Heart left ventricle (tissue), 16 donors: Measurements from ENCODE around the gene NSD2. TPM values are rescaled to one million over a fixed set of nuclear protein-coding genes. Genes with fewer than 3 reads are reported as not detected.

Experiments used
- ATAC-seq, 4 donors: fragments of 200-7000 bp; cut with Tn5 transposase; one replicate each; pipeline ENCODE4 v1.9.1; 2020 to 2022; ENCODE audit warnings: moderate library complexity in 4 of 4, mild to moderate bottlenecking in 3 of 4, moderate number of reproducible peaks in 1 of 4
- DNase-seq, 5 donors: peaks; one replicate each; pipeline ENCODE4 v3.0.0-alpha.2; 2020
- H3K27ac ChIP-seq, 12 donors: fragments of 200-600 bp; sonication (generic) in 4 of 12; one replicate each; pipeline versions ENCODE4 v1.5.0 to v1.8.0; 2016 to 2022; ENCODE audit warnings: mild to moderate bottlenecking in 2 of 12
- H3K27me3 ChIP-seq, 9 donors: fragments of 200-600 bp; sonication (generic) in 2 of 9; one replicate each; pipeline versions ENCODE4 v1.5.1 to v1.8.0; 2016 to 2022; ENCODE audit warnings: mild to moderate bottlenecking in 3 of 9
- H3K36me3 ChIP-seq, 9 donors: fragments of 200-600 bp; sonication (generic) in 2 of 9; one replicate each; pipeline versions ENCODE4 v1.5.0 to v1.8.0; 2018 to 2022; ENCODE audit warnings: mild to moderate bottlenecking in 2 of 9
- H3K4me1 ChIP-seq, 12 donors: fragments of 200-600 bp; sonication (generic) in 4 of 12; one replicate each; pipeline versions ENCODE4 v1.5.0 to v1.8.0; 2016 to 2022; ENCODE audit warnings: mild to moderate bottlenecking in 3 of 12
- H3K4me3 ChIP-seq, 12 donors: fragments of 200-600 bp; sonication (generic) in 4 of 12; one replicate each; pipeline versions ENCODE4 v1.5.0 to v1.8.0; 2017 to 2022; ENCODE audit warnings: mild to moderate bottlenecking in 9 of 12, moderate library complexity in 4 of 12
- H3K9me3 ChIP-seq, 12 donors: fragments of 200-600 bp; sonication (generic) in 4 of 12; one replicate each; pipeline versions ENCODE4 v1.5.0 to v1.8.0; 2016 to 2022; ENCODE audit warnings: mild to moderate bottlenecking in 1 of 12
- POLR2A ChIP-seq, 2 donors: fragments of 450-650 bp; IDR thresholded peaks; one replicate each; pipeline ENCODE4 v1.6.1; 2017; ENCODE audit warnings: antibody characterized with exemption in 2 of 2, mild to moderate bottlenecking in 2 of 2, moderate library complexity in 2 of 2
- WGBS, 4 donors: extraction: QIAGEN DNeasy Blood & Tissue Kit in 2 of 4; methylation state at CpG; one replicate each; pipeline versions ENCODE4 v1.1.5 to v1.1.7; 2013 to 2018; 5-methylcytosine and 5-hydroxymethylcytosine counted together
- intact Hi-C, 10 donors: fragments of 100-400 bp; cut with DNase I; formaldehyde crosslinking; loops; one replicate each; pipeline versions ENCODE4 v1.11.1 to v1.14.2; 2022
- polyA plus RNA-seq, 2 donors: library from polyadenylated mRNA; stranded (reverse); fragments of 200-250 nt; gene quantifications; one replicate each; pipeline ENCODE4 v1.2.3, GENCODE V29; 2013
- total RNA-seq, 9 donors: library from RNA; depleted of rRNA in 2 of 9; stranded (reverse); fragments of >200 nt in 2 of 9; fragmentation: NEBNext Ultra II Directional in 3 of 9; extraction: Animal tissue kit (Norgen Biotek cat#: 25700) in 3 of 9; gene quantifications; one replicate each; pipeline versions ENCODE4 v1.1.0 to v1.2.4, GENCODE V29; 2016 to 2023
- TF ChIP-seq, protein P1 (sequence below), 12 donors: fragments of 200-600 bp; sonication (generic) in 4 of 12; IDR thresholded peaks; one replicate each; pipeline versions ENCODE4 v1.5.0 to v1.8.0; 2018 to 2022; ENCODE audit warnings: antibody characterized with exemption in 12 of 12, mild to moderate bottlenecking in 5 of 12
- donor health status: ischemic (EF 13 %, LVEDD 7.1; RV severe dilation, severe dysfunction).
- donor health status: healthy with polysubstance abuse.
- donor health status: DM: no; HTN: yes; CAD: no.
- donor health status: DM: no; HTN: no; CAD: no.
- donor health status: ischemic (EF 25% LVEDD 6.9; RV normal size, moderate dysfunction).
- donor health status: ischemic (EF 25% LVEDD 5.7; RV mildly dilated, moderate dysfunction).
- donor health status: healthy.
- donor health status: DM: yes; HTN: yes; CAD: no.
- donor health status: ischemic (EF 35%, LVEDD 5.7; RV mildly dilated, moderate dysfunction).
- donor health status: nonischemic (EF 11% LVEDD 7.7; RV severe dilation, severe dysfunction).
- donor health status: DM: yes; HTN: yes; CAD: no.
- donor health status: PGD.
- donor health status: ischemic (EF 29% LVEDD 5.4; RV normal size, mild dysfunction).
- donor health status: nonischemic (EF 23%, LVEDD 6.1; RV moderate dilation, normal function).

The NSD2 gene
- total and polyA plus RNA-seq, 11 donors: 11.4 to 63.3 (median 39.0) TPM

DNA sequence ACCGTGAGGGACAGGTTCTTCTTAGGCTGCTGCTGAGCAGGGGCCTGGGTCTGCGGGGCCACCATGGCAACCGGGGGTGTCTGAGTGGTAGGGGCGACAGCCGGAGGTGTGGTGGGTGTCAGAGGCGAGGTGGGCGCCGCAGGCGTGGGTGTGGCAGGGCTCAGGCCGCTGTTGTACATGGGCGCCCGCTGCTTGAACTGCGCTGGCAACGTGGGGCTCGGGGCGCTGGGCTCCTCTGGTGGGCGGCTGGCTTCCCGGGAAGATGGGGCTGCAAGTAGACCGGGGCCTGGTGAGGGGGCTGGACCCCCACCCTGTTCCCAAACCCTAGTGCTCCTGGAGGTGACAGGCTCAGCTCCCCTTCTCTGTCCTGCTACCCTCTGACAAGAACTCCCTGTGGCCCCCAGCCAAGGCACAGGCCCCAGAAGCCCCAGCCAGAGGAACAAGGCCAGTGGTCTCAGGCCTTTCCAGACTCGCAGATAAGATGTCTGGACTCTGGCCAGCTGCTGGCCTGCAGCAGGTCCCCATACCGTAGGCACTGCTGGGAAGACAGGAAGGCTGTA, 112.7 kb downstream of the NSD2 start:
- peak; percentile 44 to 65 (median 54) for ATAC-seq
- H3K36me3 ChIP-seq: peaks cover 0 to 100% (median 98%) of the 10 kb centered on the region in 9 donors
- no peaks in the 10 kb centered on the region for H3K9me3 ChIP-seq
- H3K4me1 ChIP-seq: peaks cover 0 to 14% (median 7%) of the 10 kb centered on the region in 12 donors
- DNase-seq: peak in 3 of 5 donors; percentile 51 to 73 (median 61)
- peak overlapping the region in 3 of 12 donors; percentile 11 to 38 (median 30) for H3K27ac ChIP-seq
- no peak for TF ChIP-seq POLR2A (IDR thresholded peaks at IDR 0.05)
- TF ChIP-seq, protein P1, sequence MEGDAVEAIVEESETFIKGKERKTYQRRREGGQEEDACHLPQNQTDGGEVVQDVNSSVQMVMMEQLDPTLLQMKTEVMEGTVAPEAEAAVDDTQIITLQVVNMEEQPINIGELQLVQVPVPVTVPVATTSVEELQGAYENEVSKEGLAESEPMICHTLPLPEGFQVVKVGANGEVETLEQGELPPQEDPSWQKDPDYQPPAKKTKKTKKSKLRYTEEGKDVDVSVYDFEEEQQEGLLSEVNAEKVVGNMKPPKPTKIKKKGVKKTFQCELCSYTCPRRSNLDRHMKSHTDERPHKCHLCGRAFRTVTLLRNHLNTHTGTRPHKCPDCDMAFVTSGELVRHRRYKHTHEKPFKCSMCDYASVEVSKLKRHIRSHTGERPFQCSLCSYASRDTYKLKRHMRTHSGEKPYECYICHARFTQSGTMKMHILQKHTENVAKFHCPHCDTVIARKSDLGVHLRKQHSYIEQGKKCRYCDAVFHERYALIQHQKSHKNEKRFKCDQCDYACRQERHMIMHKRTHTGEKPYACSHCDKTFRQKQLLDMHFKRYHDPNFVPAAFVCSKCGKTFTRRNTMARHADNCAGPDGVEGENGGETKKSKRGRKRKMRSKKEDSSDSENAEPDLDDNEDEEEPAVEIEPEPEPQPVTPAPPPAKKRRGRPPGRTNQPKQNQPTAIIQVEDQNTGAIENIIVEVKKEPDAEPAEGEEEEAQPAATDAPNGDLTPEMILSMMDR (IDR thresholded peaks at IDR 0.05): no peak
- 72 to 83% (median 76%) methylated on average over 7 to 21 of the region's 21 CpGs for WGBS, 4 donors
- intact Hi-C loops: no loop called here
- H3K4me3 ChIP-seq: no peak overlapping the region
- no peaks in the 10 kb centered on the region for H3K27me3 ChIP-seq

DNA sequence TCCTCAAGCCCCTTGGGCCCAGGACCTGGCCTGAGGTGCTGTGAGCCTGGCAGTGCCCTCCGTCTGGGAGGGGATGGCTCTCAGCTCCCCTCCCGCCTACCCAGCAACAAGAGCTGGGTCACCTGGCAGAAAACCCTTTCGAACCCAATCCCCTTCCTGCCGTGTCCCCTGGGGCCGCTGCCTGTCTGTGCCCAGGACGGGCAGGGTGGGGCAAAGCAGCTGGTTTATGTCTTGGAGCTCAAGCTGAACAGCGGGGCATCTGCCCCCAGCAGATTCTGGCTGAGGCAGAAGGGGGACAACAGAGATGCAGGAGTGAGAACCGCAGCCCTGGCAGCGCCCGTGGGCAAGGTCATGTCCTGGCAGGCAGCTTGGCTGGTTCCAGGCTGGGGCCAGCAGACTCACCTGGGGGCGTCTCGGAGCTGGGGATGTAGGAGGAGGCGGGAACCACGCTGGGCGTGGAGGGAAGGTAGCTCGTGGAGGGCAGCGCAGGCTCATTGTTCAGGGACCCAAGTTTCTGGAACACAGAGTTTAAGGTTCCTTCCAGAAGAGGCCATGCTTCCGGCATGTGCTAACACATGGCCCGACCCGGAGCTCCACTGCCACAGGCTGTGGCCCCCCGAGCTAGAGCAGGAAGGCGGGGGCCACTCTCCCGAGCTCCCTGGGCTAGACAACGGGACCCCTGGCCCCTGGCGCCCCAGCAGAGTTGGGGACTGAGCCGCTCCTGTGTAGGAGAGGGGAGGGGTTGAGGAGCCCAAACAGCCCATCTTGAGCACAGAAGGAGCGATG, 113.4 kb downstream of the NSD2 start:
- no peaks in the 10 kb centered on the region for H3K27me3 ChIP-seq
- H3K4me1 ChIP-seq: peaks cover 0 to 14% (median 7%) of the 10 kb centered on the region in 12 donors
- TF ChIP-seq, protein P1 (IDR thresholded peaks at IDR 0.05): no peak
- TF ChIP-seq POLR2A (IDR thresholded peaks at IDR 0.05): no peak
- H3K27ac ChIP-seq: peak overlapping the region in 4 of 12 donors; percentile 11 to 38 (median 27)
- ATAC-seq (peak in 3 of 4 donors; percentile 3 to 4 (median 4)), DNase-seq (no peak)
- intact Hi-C loops: no loop called here
- H3K9me3 ChIP-seq: no peaks in the 10 kb centered on the region
- 56 to 72% (median 68%) methylated on average over 24 to 27 of the region's 27 CpGs for WGBS, 4 donors
- no peak overlapping the region for H3K4me3 ChIP-seq
- peaks cover 3 to 100% (median 98%) of the 10 kb centered on the region in 9 donors for H3K36me3 ChIP-seq

DNA sequence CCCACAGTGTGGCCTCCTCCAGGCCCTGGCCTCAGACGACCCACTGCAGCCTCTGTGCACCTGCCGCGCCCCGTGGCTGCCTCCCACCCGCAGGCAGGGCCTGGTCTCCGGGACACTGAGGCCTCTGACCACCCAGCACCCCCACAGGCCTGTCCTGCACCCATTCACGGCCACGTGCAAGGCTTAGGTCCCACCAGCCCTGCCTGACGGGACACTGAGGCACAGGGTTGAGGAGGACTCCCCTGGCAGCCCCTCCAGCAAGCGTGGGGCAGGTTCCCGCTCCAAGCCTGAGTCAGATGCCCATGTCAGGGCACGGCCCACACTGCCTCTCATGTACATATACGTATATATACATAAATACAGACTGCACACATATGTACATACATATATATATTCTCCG, 114.1 kb downstream of the NSD2 start:
- Histone ChIP-seq H3K27ac (no peak overlapping the region), H3K4me1 (peaks cover 0 to 14% (median 7%) of the 10 kb centered on the region in 12 donors), H3K36me3 (peaks cover 3 to 100% (median 98%) of the 10 kb centered on the region in 9 donors), H3K27me3 (no peaks in the 10 kb centered on the region), H3K9me3 (no peaks in the 10 kb centered on the region), H3K4me3 (no peak overlapping the region)
- DNase-seq (no peak), ATAC-seq (no peak)
- intact Hi-C loops: no loop called here
- 91 to 93% (median 92%) methylated on average over 14 of the region's 14 CpGs for WGBS, 4 donors
- no peak for TF ChIP-seq POLR2A (IDR thresholded peaks at IDR 0.05)
- TF ChIP-seq, protein P1 (IDR thresholded peaks at IDR 0.05): no peak
